ENCODE data around the gene MEX3A. TPM values are rescaled to one million over a fixed set of nuclear protein-coding genes. Genes with fewer than 3 reads are reported as not detected.

MEX3A gene
- total and polyA plus RNA-seq, 10 of the 15 experiments (the other 5 are each of a cell fraction or from before 2014, with no cell fraction given): 0.11 to 5.1 (median 1.7) TPM

GRCh38 chr1:156025876-156026275 lies 56.4 kb downstream of the MEX3A start:
- H3K9ac ChIP-seq (ENCODE audit: control insufficient read depth, insufficient read depth, low read length): no peak overlapping the region
- H3K4me3 ChIP-seq: no peak overlapping the region
- H3K79me2 ChIP-seq (ENCODE audit: control insufficient read depth, insufficient read depth, low read length): no peaks in the 10 kb centered on the region
- no peaks in the 10 kb centered on the region; a peak in 1 of 4 replicates for H3K27me3 ChIP-seq (replicated peaks in 1 of 2; ENCODE audit: control insufficient read depth in 2 of 2, insufficient read depth in 2 of 2, low read length in 1 of 2)
- ChIA-PET SMC1A (ENCODE audit: uncharacterized antibody, unreplicated experiment) (interaction anchor here (1.0 kb wide), 1 partner anchor 40 kb away, joined by 5 read pairs; no protein-coding TSS in a partner anchor), CTCF (interaction anchor here (0.6 to 1.4 kb wide), 7 partner anchors 17 to 87 kb away, joined by 3 to 15 read pairs (median 3); partner anchors contain the start of gene ARHGEF2), RAD21 (ENCODE audit: unreplicated experiment) (interaction anchor here (1.1 kb wide), 2 partner anchors 40 to 88 kb away, joined by 3 to 5 read pairs; no protein-coding TSS in a partner anchor), POLR2A (interaction anchor here (0.6 to 0.7 kb wide), 3 partner anchors 35 to 107 kb away, joined by 3 to 7 read pairs (median 4); no protein-coding TSS in a partner anchor)
- H3K9me3 ChIP-seq (replicated peaks; ENCODE audit: control insufficient read depth, insufficient read depth, low read length): no peaks in the 10 kb centered on the region
- peak overlapping the region; percentile 3; the same call in 1 of the 2 replicates for H2AFZ ChIP-seq (ENCODE audit: control insufficient read depth, low read depth, low read length)
- no peaks in the 10 kb centered on the region for H3K36me3 ChIP-seq (ENCODE audit: control insufficient read depth in 2 of 2, insufficient read depth in 2 of 2, low read length in 1 of 2)
- in situ Hi-C loops (cut with MboI) (no loop called here), intact Hi-C loops (cut with micrococcal nuclease; ENCODE audit: unreplicated experiment) (no loop called here)
- DNase-seq (ENCODE audit: low read depth, low spot score) (no peak), ATAC-seq (peak; percentile 95), FAIRE-seq (no peak)
- BruUV-seq (replicated peaks): no TSS peak
- WGBS (ENCODE audit: insufficient coverage, insufficient replicate concordance, low lambda C conversion rate, missing lambda C conversion rate): 9% methylated on average over 9 of the region's 9 CpGs
- H3K27ac ChIP-seq (ENCODE audit: control insufficient read depth, insufficient read depth): no peak overlapping the region
- no peaks in the 10 kb centered on the region for H4K20me1 ChIP-seq (ENCODE audit: control insufficient read depth, insufficient read depth)
- no peak overlapping the region for H3K4me2 ChIP-seq (ENCODE audit: control insufficient read depth, insufficient read depth)
- H3K4me1 ChIP-seq (ENCODE audit: control insufficient read depth, insufficient read depth, low read length): no peaks in the 10 kb centered on the region
- TF ChIP-seq HDAC2 (IDR thresholded peaks at IDR 0.05) (no peak), SPI1 (IDR thresholded peaks at IDR 0.05; ENCODE audit: borderline replicate concordance, insufficient read depth, low read depth, low read length) (no peak), ZNF217 (IDR thresholded peaks at IDR 0.05) (no peak), CTCF (IDR thresholded peaks at IDR 0.05 in 2 of 3, conservative IDR thresholded peaks at IDR 0.05 in 1 of 3; ENCODE audit: control insufficient read depth in 2 of 3, extremely low read depth in 1 of 3, insufficient read depth in 1 of 3, low read depth in 3 of 3, low read length in 3 of 3) (peak; percentile 37 to 73 (median 62)), SUPT20H (IDR thresholded peaks at IDR 0.05; ENCODE audit: borderline replicate concordance, control insufficient read depth, low read depth, low read length) (no peak), BCLAF1 (IDR thresholded peaks at IDR 0.05) (no peak), POLR2AphosphoS2 (IDR thresholded peaks at IDR 0.05; ENCODE audit: low read depth, low read length) (no peak), MEF2A (IDR thresholded peaks at IDR 0.05; ENCODE audit: insufficient read depth, low read depth, low read length) (no peak), ZNF622 (IDR thresholded peaks at IDR 0.05) (no peak), SMC3 (IDR thresholded peaks at IDR 0.05; ENCODE audit: borderline replicate concordance, low read length) (peak; percentile 43; the same call in 1 of the 2 replicates), NKRF (conservative IDR thresholded peaks at IDR 0.05) (no peak), MYB (IDR thresholded peaks at IDR 0.05; ENCODE audit: borderline replicate concordance, low read depth, low read length) (no peak), SRF (IDR thresholded peaks at IDR 0.05; ENCODE audit: low read depth in 2 of 2, low read length in 2 of 2) (no peak), HCFC1 (IDR thresholded peaks at IDR 0.05; ENCODE audit: low read length) (no peak), LARP7 (IDR thresholded peaks at IDR 0.05) (no peak), ZZZ3 (IDR thresholded peaks at IDR 0.05; ENCODE audit: control insufficient read depth, insufficient read length, low read depth) (no peak), RAD21 (IDR thresholded peaks at IDR 0.05; ENCODE audit: insufficient read depth, low read depth, low read length) (peak; percentile 42; the same call in 1 of the 2 replicates), YY1 (IDR thresholded peaks at IDR 0.05; ENCODE audit: low read depth, low read length) (0 out of 2 replicates have a peak, but pooled peaks have one; percentile 21)

All from GM12878 (cell line).